DMS114 treated with DMSO at 0.1 percent for 48 hours (cell line): ENCODE results near the gene LMBRD1.

Experiments
- DNase-seq: peaks from one replicate; lab custom pipeline; 2025; ENCODE audit not compliant: unreplicated experiment; lab: John Stamatoyannopoulos, UW

LMBRD1 gene

DNA sequence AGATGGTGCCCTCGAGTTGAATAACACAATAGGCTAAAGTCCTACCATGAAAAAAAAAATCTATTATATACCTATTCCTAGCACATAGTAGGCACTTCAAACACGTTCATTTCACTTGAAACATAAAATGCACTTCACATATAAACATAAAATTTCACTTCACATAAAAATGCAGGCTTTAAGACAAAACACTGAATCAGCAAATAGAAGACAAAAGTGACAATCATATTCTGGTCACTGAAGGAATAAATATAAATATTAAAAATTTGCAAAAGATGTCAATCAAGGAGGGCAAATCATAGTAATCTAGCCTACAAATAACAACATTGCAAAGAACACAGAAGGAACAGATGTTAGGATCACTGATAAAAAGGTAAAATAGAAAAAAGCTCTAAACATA lies 153.1 kb downstream of the LMBRD1 start:
- no peak for DNase-seq

DNA sequence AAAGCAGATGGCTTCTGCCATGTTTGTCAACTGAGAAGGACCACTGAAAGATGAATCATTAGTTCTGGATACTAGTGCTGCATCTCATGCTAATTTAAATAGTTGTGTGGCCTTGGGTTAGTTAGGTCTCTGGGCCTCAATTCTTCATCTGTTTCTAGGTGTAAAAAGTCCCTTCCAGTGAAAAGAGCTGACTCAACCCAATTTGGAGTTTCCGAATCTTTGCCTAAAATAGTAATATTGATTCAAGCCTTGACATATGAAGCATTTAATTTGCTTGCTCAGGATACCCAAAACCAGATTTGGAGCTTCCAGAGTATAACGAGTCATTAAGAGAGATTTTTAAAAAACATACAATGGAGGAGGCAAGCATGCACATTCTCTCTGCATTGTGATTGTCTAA lies 163.9 kb downstream of the LMBRD1 start:
- DNase-seq = no peak

DNA sequence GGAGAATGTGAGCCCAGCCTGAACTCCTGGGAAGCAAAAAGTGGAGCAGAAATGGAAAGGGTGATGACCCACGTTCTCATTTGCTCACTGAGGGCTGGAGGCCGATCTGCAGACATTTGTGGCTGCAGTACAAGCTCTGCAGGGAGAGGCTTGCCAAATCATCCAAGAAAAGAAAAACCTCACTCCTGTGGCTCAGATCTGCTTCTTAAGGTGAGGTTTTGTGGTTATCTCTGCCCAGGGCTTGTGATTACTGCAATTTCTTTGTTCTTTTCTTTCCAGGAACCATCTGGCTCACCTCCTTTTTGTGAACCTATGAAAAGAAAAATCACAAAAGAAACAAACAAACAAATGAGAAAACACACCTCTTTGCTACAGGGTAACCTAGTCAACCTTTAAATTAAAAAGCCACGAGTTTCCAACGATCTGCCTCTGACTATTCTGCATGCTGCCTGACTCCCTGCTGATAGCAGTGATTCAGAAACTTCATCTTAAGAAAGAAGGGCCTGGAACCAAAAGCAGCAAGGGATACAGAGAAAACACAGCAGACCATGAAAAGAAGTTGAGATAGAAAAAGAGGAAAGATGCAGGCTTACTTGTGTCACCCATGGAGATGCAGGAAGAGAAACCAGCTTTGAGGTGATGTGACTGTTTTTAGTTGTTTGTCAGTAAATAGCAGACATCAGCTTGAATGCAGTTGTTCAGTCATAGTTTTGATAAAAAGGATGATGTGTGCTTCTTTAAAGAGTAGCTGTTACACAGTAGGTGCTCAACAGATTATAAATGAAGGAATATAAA lies 165.1 kb downstream of the LMBRD1 start:
- DNase-seq = no peak

DNA sequence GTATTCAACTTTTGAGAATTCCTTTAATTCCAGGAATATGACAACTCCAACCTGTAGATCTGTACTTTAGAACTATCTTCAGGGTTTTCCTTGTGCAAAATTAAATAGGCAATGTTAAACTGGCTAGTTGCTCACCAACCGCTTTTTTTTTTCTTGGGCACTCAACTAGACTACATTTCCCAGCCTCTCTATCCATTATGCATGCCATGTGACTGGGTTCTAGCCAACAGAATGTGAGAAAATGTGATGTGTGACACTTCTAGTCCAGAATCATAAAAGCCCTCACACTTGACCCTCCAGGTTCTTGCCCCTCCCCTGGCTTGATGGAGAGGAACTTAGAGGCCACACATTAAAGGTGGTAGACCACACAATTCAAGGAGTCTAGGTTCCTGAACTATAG lies 166.0 kb downstream of the LMBRD1 start:
- DNase-seq = no peak

DNA sequence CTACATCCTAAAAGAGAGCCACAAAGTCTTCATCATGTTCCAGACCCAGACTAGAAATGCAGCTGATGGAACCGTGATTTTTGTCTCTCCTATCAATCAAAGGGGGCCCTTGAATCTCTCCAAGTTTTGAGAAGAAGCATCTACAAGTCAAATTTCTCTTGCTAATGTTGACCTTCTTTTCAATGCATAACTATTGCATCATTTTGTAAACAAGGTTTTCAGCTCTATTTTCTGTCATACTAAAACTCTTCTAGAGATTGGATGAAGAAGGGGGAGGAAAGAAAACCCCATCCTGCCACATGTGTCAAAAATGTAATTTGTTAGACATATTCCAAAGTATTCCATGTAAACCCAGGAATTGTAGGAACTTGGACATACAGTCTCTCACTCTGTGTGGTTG lies 169.2 kb downstream of the LMBRD1 start:
- DNase-seq = no peak

DNA sequence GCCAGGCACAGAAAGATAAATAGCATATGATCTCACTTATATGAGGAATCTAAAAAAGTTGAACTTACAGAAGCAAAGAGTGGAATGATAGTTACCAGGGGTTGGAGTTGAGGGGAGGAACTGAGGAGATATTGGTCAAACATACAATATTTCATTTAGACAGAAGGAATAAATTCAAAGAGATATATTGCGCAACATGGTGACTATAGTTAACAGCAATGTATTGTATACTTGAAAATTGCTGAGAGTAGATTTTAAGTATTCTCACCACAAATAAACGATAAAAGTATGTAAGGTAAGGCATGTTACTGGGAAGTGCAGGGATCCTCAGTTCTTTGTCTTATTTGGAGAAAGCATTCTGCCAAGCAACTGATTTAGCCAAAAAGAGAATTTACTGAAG lies 171.9 kb downstream of the LMBRD1 start:
- no peak for DNase-seq
